DOHH2 (cell line): ENCODE results near the gene RRN3.

Source experiments
- H3F3A ChIP-seq: fragments of 200-600 bp; sonication (generic), shearing (Covaris generic); 2 replicates; pipeline ENCODE4 v1.6.0; 2016; ENCODE audit warnings: antibody characterized with exemption, mild to moderate bottlenecking; ENCODE audit not compliant: control insufficient read depth, insufficient read depth
- H3K27ac ChIP-seq: fragments of 200-600 bp; sonication (generic); 2 replicates; pipeline ENCODE4 v1.5.1; 2014; ENCODE audit warnings: low read depth, mild to moderate bottlenecking, low read length, moderate library complexity
- H3K27me3 ChIP-seq: fragments of 200-600 bp; sonication (generic); 2 replicates; pipeline ENCODE4 v1.6.1; 2014; ENCODE audit warnings: mild to moderate bottlenecking, low read length, mixed read lengths; ENCODE audit not compliant: control insufficient read depth
- H3K36me3 ChIP-seq: fragments of 200-600 bp; sonication (generic); 2 replicates; pipeline ENCODE4 v1.6.1; 2014; ENCODE audit warnings: mild to moderate bottlenecking, low read length, moderate library complexity, mixed read lengths; ENCODE audit not compliant: control insufficient read depth
- H3K4me1 ChIP-seq: fragments of 200-600 bp; sonication (generic); 2 replicates; pipeline ENCODE4 v1.6.1; 2014; ENCODE audit warnings: mild to moderate bottlenecking, low read length, mixed read lengths; ENCODE audit not compliant: control insufficient read depth
- H3K4me2 ChIP-seq: fragments of 200-600 bp; sonication (generic); 2 replicates; pipeline ENCODE4 v1.6.0; 2014; ENCODE audit warnings: mild to moderate bottlenecking, low read length, moderate library complexity
- H3K4me3 ChIP-seq: fragments of 200-600 bp; sonication (generic); 2 replicates; pipeline ENCODE4 v1.5.1; 2014; ENCODE audit warnings: mild to moderate bottlenecking, low read length, mixed read lengths
- H3K79me2 ChIP-seq: fragments of 200-600 bp; sonication (generic); 2 replicates; pipeline ENCODE4 v1.6.1; 2014; ENCODE audit warnings: mild to moderate bottlenecking, low read length, mixed read lengths; ENCODE audit not compliant: control insufficient read depth
- H3K9me2 ChIP-seq: fragments of 200-600 bp; sonication (generic); replicated peaks from 2 replicates; pipeline ENCODE4 v1.6.1; 2014; ENCODE audit warnings: mild to moderate bottlenecking, low read length, mixed read lengths; ENCODE audit not compliant: control insufficient read depth
- H3K9me3 ChIP-seq: fragments of 200-600 bp; sonication (generic); 2 replicates; pipeline ENCODE4 v1.6.1; 2014; ENCODE audit warnings: antibody characterized with exemption, low read length, mixed read lengths; ENCODE audit not compliant: control insufficient read depth, insufficient read depth
- H4K20me1 ChIP-seq: fragments of 200-600 bp; sonication (generic); 2 replicates; pipeline ENCODE4 v1.6.0; 2014; ENCODE audit warnings: low read depth, mild to moderate bottlenecking, antibody characterized with exemption, low read length, moderate library complexity; ENCODE audit not compliant: control insufficient read depth, insufficient read depth
- CTCF ChIP-seq: fragments of 200-600 bp; sonication (generic); IDR thresholded peaks from one replicate; pipeline ENCODE4 v1.5.1; 2014; ENCODE audit warnings: antibody characterized with exemption, mild to moderate bottlenecking, low read depth, low read length; ENCODE audit not compliant: poor library complexity, severe bottlenecking
- EZH2phosphoT487 ChIP-seq: fragments of 200-600 bp; sonication (generic); IDR thresholded peaks from 2 replicates; pipeline ENCODE4 v1.6.1; 2017; ENCODE audit warnings: borderline replicate concordance, mild to moderate bottlenecking, antibody characterized with exemption, low read length, moderate library complexity, mixed read lengths

The RRN3 gene

GRCh38 chr16:15054357-15055140, 39.5 kb downstream of the RRN3 start:
- peaks cover 6% of the 10 kb centered on the region; the same call in 1 of the 2 replicates for H3F3A ChIP-seq
- peak overlapping the region; percentile 98 for H3K4me3 ChIP-seq
- H3K79me2 ChIP-seq = peaks cover 18% of the 10 kb centered on the region
- peak overlapping the region; percentile 88 for H3K4me2 ChIP-seq
- H3K4me1 ChIP-seq = peaks cover 16% of the 10 kb centered on the region
- peaks cover 10% of the 10 kb centered on the region for H3K36me3 ChIP-seq
- H4K20me1 ChIP-seq = no peaks in the 10 kb centered on the region
- H3K27me3 ChIP-seq = no peaks in the 10 kb centered on the region
- TF ChIP-seq CTCF = no peak
- no peak for TF ChIP-seq EZH2phosphoT487
- no peaks in the 10 kb centered on the region for H3K9me2 ChIP-seq
- no peak overlapping the region for H3K27ac ChIP-seq
- H3K9me3 ChIP-seq = no peaks in the 10 kb centered on the region

- H3K4me1 ChIP-seq = peaks cover 16% of the 10 kb centered on the region
- no peak for TF ChIP-seq CTCF
- TF ChIP-seq EZH2phosphoT487 = no peak
- H3K9me3 ChIP-seq = no peaks in the 10 kb centered on the region
- H3K4me2 ChIP-seq = no peak overlapping the region
- no peak overlapping the region for H3K27ac ChIP-seq
- H4K20me1 ChIP-seq = no peaks in the 10 kb centered on the region
- no peaks in the 10 kb centered on the region for H3K27me3 ChIP-seq
- peaks cover 18% of the 10 kb centered on the region for H3K79me2 ChIP-seq
- H3K4me3 ChIP-seq = no peak overlapping the region
- peaks cover 6% of the 10 kb centered on the region; the same call in 1 of the 2 replicates for H3F3A ChIP-seq
- H3K36me3 ChIP-seq = peaks cover 4% of the 10 kb centered on the region
- H3K9me2 ChIP-seq = no peaks in the 10 kb centered on the region
Observed at GRCh38 chr16:15053904-15054303, 40.2 kb downstream of the RRN3 start.

GRCh38 chr16:15052747-15053476, 41.2 kb downstream of the RRN3 start:
- peaks cover 6% of the 10 kb centered on the region; the same call in 1 of the 2 replicates for H3F3A ChIP-seq
- no peaks in the 10 kb centered on the region for H3K9me2 ChIP-seq
- no peaks in the 10 kb centered on the region for H3K9me3 ChIP-seq
- H3K4me2 ChIP-seq = no peak overlapping the region
- no peaks in the 10 kb centered on the region for H3K36me3 ChIP-seq
- no peaks in the 10 kb centered on the region for H4K20me1 ChIP-seq
- H3K27me3 ChIP-seq = no peaks in the 10 kb centered on the region
- no peak overlapping the region for H3K27ac ChIP-seq
- H3K4me1 ChIP-seq = peaks cover 16% of the 10 kb centered on the region
- no peak overlapping the region for H3K4me3 ChIP-seq
- TF ChIP-seq EZH2phosphoT487 = no peak
- TF ChIP-seq CTCF = no peak
- H3K79me2 ChIP-seq = peaks cover 18% of the 10 kb centered on the region
